ENCODE results near the gene SLC2A2. TPM values are rescaled to one million over a fixed set of nuclear protein-coding genes. Genes with fewer than 3 reads are reported as not detected.
A peak's percentile ranks its signal among the peaks of the same experiment; 100 is the strongest.

SLC2A2 gene
- total RNA-seq, 1 donor from 2014 or later = not detected

GRCh38 chr3:171001957-171002694 lies 24.4 kb downstream of the SLC2A2 start:
- DNase-seq (ENCODE audit: low read depth) = peak; percentile 92
- no peak for TF ChIP-seq CTCF (conservative IDR thresholded peaks at IDR 0.05; ENCODE audit: low read depth, low read length)
- H3K4me3 ChIP-seq (ENCODE audit: low read depth, low read length) = no peak overlapping the region

DNA sequence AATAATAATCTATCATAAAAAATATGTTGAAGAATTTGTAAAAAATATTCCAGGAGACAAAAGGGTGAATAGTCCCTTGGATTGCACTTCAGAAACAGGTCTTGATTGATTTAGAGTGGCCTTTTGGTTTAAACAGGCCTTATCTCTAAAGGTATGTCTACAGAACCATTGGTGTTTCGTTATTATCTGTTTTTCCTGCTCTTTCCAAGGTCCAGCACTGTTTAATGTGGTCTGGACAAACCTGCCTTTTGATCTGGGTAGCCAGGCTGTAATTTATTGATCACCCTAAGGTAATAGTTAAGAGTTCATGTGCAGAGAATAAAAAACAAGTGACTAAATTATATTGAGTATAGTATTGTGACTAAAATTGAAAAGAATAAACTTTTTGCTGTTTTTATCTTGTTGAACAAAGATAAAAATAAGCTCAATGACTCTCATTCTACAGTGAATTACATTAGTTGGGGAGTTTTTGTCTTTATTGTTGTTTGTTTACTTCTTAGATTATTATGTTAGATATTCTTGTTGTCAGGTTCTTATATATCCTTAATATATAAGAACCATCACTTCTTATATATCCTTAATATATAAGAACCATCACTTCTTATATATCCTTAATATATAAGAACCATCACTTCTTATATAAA lies 25.1 kb downstream of the SLC2A2 start:
- DNase-seq (ENCODE audit: low read depth) = no peak
- no peak for TF ChIP-seq CTCF (conservative IDR thresholded peaks at IDR 0.05; ENCODE audit: low read depth, low read length)
- H3K4me3 ChIP-seq (ENCODE audit: low read depth, low read length) = no peak overlapping the region

DNA sequence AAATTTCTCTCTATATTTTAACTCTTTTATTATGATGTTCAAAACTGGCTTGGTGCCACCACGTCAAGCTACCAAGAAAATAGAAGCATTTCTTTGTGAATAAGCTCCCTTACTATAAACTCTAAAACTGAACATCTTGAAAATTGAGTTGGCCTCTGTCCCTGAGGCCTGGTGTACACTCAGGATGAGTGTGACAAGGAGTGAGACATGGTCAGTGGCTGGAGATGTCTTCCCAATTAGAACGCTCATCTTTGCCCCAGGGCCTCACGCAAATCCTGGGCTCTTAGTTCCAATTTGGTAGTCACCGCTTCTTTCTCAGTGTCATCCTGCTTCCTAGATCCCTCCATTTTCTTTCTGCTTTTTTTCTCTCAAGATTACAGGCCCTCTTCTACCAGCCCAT lies 26.2 kb downstream of the SLC2A2 start:
- no peak for TF ChIP-seq CTCF (conservative IDR thresholded peaks at IDR 0.05; ENCODE audit: low read depth, low read length)
- H3K4me3 ChIP-seq (ENCODE audit: low read depth, low read length) = no peak overlapping the region
- no peak for DNase-seq (ENCODE audit: low read depth)

- peak; percentile 69 for DNase-seq (ENCODE audit: low read depth)
- no peak overlapping the region for H3K4me3 ChIP-seq (ENCODE audit: low read depth, low read length)
- TF ChIP-seq CTCF (conservative IDR thresholded peaks at IDR 0.05; ENCODE audit: low read depth, low read length) = no peak
These were observed 26.7 kb downstream of the SLC2A2 start for GRCh38 chr3:170999737-171000242.

DNA sequence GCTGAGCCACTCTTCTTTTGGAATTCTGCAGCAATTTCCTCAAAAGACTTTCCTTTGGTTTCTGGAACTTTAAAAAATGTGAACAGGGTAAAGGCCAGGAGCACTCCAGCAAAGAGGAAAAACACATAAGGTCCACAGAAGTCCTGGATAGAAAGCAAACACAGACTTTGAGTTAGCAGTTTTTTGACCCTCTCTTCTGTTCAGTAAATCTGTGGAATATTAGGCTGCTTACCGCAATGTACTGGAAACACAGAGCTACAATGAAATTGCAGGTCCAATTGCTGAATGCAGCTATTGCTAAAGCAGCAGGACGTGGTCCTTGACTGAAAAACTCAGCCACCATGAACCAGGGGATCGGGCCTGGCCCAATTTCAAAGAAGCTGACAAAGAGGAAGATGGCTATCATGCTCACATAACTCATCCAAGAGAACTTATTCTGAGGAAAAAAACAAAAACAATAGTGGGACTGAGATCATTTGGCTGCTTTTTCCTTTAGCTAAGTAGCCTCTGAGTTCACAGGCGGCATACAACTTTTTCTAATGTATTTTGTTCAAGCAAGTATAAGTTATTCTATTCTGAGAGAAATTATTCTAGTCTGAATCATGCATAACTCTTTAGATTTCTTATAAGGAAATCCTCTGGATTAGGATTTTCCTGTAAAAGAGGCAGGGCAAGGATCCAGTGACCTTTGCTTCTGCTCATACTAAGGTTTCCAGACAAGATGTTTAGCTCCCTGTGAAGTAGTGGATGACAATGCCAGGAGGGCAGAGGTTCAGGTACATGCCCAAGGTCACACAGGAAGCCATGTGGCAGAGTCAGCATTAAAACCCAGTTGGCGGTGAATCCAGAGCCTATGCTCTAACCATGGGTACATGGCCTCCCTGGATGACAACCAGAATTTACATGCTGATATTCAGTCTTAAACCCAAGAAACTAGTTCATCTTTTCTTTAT lies 28.3 kb downstream of the SLC2A2 start:
- DNase-seq (ENCODE audit: low read depth) = no peak
- no peak overlapping the region for H3K4me3 ChIP-seq (ENCODE audit: low read depth, low read length)
- TF ChIP-seq CTCF (conservative IDR thresholded peaks at IDR 0.05; ENCODE audit: low read depth, low read length) = no peak

DNA sequence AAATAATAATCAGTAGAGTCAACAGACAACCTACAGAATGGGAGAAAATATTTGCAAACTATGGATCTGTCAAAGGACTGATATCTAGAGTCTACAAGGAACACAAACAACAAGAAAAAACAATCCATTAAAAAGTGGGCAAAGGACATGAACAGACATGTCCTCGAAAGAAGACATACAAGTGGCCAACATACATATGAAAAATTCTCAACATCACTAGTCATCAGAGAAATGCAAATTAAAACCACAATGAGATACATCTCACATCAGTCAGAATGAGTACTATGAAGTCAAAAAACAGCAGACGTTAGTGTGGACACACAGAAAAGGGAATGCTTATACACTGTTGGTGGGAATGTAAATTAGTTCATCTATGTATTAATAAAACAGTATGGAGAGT lies 33.7 kb downstream of the SLC2A2 start:
- no peak for TF ChIP-seq CTCF (conservative IDR thresholded peaks at IDR 0.05; ENCODE audit: low read depth, low read length)
- no peak for DNase-seq (ENCODE audit: low read depth)
- no peak overlapping the region for H3K4me3 ChIP-seq (ENCODE audit: low read depth, low read length)
